ENCODE measurements around the gene OST4. TPM values are rescaled to one million over a fixed set of nuclear protein-coding genes. Genes with fewer than 3 reads are reported as not detected.
A peak's percentile ranks its signal among the peaks of the same experiment; 100 is the strongest.

The OST4 gene
- total RNA-seq, 4 donors from 2014 or later, result 221 to 396 (median 282) TPM

GRCh38 chr2:27095745-27096651 is 24.5 kb upstream of the OST4 start:
- no peak for DNase-seq (ENCODE audit: low spot score)

GRCh38 chr2:27095427-27095744 is 23.9 kb upstream of the OST4 start:
- TF ChIP-seq CTCF (IDR thresholded peaks at IDR 0.05), result no peak
- no peak for ATAC-seq (ENCODE audit: low FRiP score)
- DNase-seq (ENCODE audit: low spot score), result no peak

More at GRCh38 chr2:27095745-27096651, 24.5 kb upstream of the OST4 start:
- ATAC-seq (ENCODE audit: low FRiP score), result peak; percentile 70
- TF ChIP-seq CTCF (IDR thresholded peaks at IDR 0.05), result no peak

GRCh38 chr2:27094353-27094984 is 23.0 kb upstream of the OST4 start:
- no peak for TF ChIP-seq CTCF (IDR thresholded peaks at IDR 0.05)
- DNase-seq (ENCODE audit: low spot score), result no peak
- no peak for ATAC-seq (ENCODE audit: low FRiP score)

GRCh38 chr2:27093430-27094352 is 22.2 kb upstream of the OST4 start:
- DNase-seq (ENCODE audit: low spot score), result no peak
- TF ChIP-seq CTCF (IDR thresholded peaks at IDR 0.05), result no peak
- no peak for ATAC-seq (ENCODE audit: low FRiP score)

- no peak for TF ChIP-seq CTCF (IDR thresholded peaks at IDR 0.05)
- no peak for ATAC-seq (ENCODE audit: low FRiP score)
- no peak for DNase-seq (ENCODE audit: low spot score)
Measured at GRCh38 chr2:27092696-27093429, 21.4 kb upstream of the OST4 start.
